Hepatocyte (in vitro differentiated cells): ENCODE results near the gene CPT1A. TPM values are rescaled to one million over a fixed set of nuclear protein-coding genes. Genes with fewer than 3 reads are reported as not detected.
"Not testable (repeated sequence)": the region's sequence is repeated elsewhere in the genome, so short reads cannot be mapped to it uniquely, and the experiment has no call there.

Source experiments
- DNase-seq: peaks from one replicate; pipeline ENCODE4 v3.0.0-alpha.2; 2016; ENCODE audit warnings: low spot score
- H2AFZ ChIP-seq: fragments of 200-600 bp; sonication (generic); 2 replicates; pipeline ENCODE4 v1.6.0; 2016; ENCODE audit warnings: antibody characterized with exemption, mild to moderate bottlenecking
- H3K27ac ChIP-seq: fragments of 200-600 bp; sonication (generic); 2 replicates; pipeline ENCODE4 v1.5.1; 2016; ENCODE audit warnings: mild to moderate bottlenecking
- H3K27me3 ChIP-seq: fragments of 200-600 bp; sonication (generic); 2 replicates; pipeline ENCODE4 v1.6.1; 2016
- H3K36me3 ChIP-seq: fragments of 200-600 bp; sonication (generic); replicated peaks from 2 replicates; pipeline ENCODE4 v1.5.1; 2016; ENCODE audit warnings: low read depth; ENCODE audit not compliant: insufficient read depth
- H3K4me1 ChIP-seq: fragments of 200-600 bp; sonication (generic); 2 replicates; pipeline ENCODE4 v1.5.1; 2016; ENCODE audit warnings: mild to moderate bottlenecking, moderate library complexity; ENCODE audit not compliant: insufficient read depth
- H3K4me2 ChIP-seq: fragments of 200-600 bp; sonication (generic); 2 replicates; pipeline ENCODE4 v1.6.0; 2016
- H3K4me3 ChIP-seq: fragments of 200-600 bp; sonication (generic); 2 replicates; pipeline ENCODE4 v1.5.1; 2016; ENCODE audit warnings: mild to moderate bottlenecking
- H3K79me2 ChIP-seq: fragments of 200-600 bp; sonication (generic); 2 replicates; pipeline ENCODE4 v1.6.0; 2017; ENCODE audit warnings: mild to moderate bottlenecking
- H3K9me2 ChIP-seq: fragments of 200-600 bp; sonication (generic); replicated peaks from 2 replicates; pipeline ENCODE4 v1.6.0; 2017; ENCODE audit warnings: mild to moderate bottlenecking; ENCODE audit not compliant: insufficient read depth
- H3K9me3 ChIP-seq: fragments of 200-600 bp; sonication (generic); 2 replicates; pipeline ENCODE4 v1.5.1; 2016; ENCODE audit warnings: low read depth, mild to moderate bottlenecking
- H4K20me1 ChIP-seq: fragments of 200-600 bp; sonication (generic); 2 replicates; pipeline ENCODE4 v1.6.0; 2016; ENCODE audit warnings: mild to moderate bottlenecking; ENCODE audit not compliant: insufficient read depth, poor library complexity, severe bottlenecking
- EZH2 ChIP-seq: fragments of 200-600 bp; sonication (generic); IDR thresholded peaks from 2 replicates; pipeline ENCODE4 v1.6.1; 2016; ENCODE audit warnings: antibody characterized with exemption, mild to moderate bottlenecking, borderline replicate concordance
- EZH2phosphoT487 ChIP-seq: fragments of 200-600 bp; sonication (generic); IDR thresholded peaks from one replicate; pipeline ENCODE4 v1.6.1; 2018; ENCODE audit warnings: antibody characterized with exemption, mild to moderate bottlenecking, low read depth, moderate library complexity; ENCODE audit not compliant: unreplicated experiment, severe bottlenecking
- WGBS: methylation state at CpG from one replicate; pipeline ENCODE4 v1.1.6; 2016; ENCODE audit warnings: low lambda C conversion rate; ENCODE audit errors: missing lambda C conversion rate; 5-methylcytosine and 5-hydroxymethylcytosine counted together
- polyA plus RNA-seq: library from polyadenylated mRNA; unstranded; fragments of >200 nt; fragmentation: Nextera tagmentation; extraction: Ambion mirVana; gene quantifications from 2 replicates; pipeline ENCODE4 v1.2.1, GENCODE V29; 2016
- total RNA-seq: library from RNA; depleted of rRNA; stranded (reverse); fragments of >200 nt; gene quantifications from 2 replicates; pipeline ENCODE4 v1.2.3, GENCODE V29; 2014
- TF ChIP-seq, protein P1 (sequence below): fragments of 200-600 bp; sonication (generic); IDR thresholded peaks from 2 replicates; pipeline ENCODE4 v1.5.1; 2016; ENCODE audit warnings: antibody characterized with exemption, mild to moderate bottlenecking; ENCODE audit not compliant: poor library complexity

The CPT1A gene
- 16.2 and 24.8 TPM in 2 replicates for total RNA-seq
- 4.4 and 8.3 TPM in 2 replicates for polyA plus RNA-seq

DNA sequence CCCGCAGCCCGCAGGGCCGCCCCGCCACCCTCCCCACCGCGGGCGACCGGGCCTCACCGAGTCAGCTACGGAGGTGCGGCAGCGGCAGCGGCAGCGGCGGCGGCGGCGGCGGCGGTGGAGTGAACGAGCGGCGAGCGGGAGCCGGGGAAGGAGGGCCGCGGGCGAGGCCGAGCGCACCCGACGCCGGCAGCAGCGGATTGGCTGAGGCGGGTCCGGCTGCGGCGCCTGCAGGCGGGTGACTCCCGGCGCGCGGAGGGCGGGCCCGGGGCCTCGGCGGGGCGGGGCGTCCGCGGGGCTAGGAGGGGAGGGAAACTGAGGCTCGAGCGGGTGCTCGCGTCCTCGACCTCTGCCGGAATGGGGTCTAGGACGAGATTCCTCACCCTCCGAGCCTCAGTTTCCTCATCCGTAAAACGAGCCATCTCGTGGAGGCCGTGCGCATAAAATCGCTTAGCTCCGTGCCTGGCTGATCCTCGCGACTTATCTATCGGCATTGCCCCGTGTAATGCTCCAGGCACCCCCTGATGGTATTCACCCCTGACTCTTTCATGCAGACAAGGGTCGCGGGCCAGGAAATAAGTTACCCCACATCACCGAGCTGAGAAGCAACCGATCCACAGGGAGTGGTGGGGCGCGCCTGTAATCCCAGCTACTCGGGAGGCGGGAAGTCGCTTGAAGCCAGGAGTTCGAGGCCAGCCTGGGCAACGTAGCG lies at the start of gene CPT1A:
Gene CPT1A (minus strand): TSS at position 199 of the 709 bp plus-strand sequence. CDS start 26,442 bp downstream, outside the sequence.
- Histone ChIP-seq H4K20me1 (no peaks in the 10 kb centered on the region), H3K4me1 (peaks cover 44% of the 10 kb centered on the region), H3K4me3 (peak within 1 kb of the TSS; percentile 38), H3K9me3 (no peaks in the 10 kb centered on the region), H3K27ac (peak within 1 kb of the TSS; percentile 93), H3K9me2 (no peaks in the 10 kb centered on the region), H3K36me3 (no peaks in the 10 kb centered on the region), H2AFZ (peak within 1 kb of the TSS; percentile 49), H3K27me3 (peaks cover 32% of the 10 kb centered on the region), H3K79me2 (peaks cover 6% of the 10 kb centered on the region), H3K4me2 (peak within 1 kb of the TSS; percentile 83)
- WGBS = 17% methylated on average over 43 of the region's 82 CpGs
- no peak for TF ChIP-seq EZH2
- TF ChIP-seq EZH2phosphoT487 = no peak
- TF ChIP-seq, protein P1, sequence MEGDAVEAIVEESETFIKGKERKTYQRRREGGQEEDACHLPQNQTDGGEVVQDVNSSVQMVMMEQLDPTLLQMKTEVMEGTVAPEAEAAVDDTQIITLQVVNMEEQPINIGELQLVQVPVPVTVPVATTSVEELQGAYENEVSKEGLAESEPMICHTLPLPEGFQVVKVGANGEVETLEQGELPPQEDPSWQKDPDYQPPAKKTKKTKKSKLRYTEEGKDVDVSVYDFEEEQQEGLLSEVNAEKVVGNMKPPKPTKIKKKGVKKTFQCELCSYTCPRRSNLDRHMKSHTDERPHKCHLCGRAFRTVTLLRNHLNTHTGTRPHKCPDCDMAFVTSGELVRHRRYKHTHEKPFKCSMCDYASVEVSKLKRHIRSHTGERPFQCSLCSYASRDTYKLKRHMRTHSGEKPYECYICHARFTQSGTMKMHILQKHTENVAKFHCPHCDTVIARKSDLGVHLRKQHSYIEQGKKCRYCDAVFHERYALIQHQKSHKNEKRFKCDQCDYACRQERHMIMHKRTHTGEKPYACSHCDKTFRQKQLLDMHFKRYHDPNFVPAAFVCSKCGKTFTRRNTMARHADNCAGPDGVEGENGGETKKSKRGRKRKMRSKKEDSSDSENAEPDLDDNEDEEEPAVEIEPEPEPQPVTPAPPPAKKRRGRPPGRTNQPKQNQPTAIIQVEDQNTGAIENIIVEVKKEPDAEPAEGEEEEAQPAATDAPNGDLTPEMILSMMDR = no peak
- DNase-seq = peak; percentile 90

DNA sequence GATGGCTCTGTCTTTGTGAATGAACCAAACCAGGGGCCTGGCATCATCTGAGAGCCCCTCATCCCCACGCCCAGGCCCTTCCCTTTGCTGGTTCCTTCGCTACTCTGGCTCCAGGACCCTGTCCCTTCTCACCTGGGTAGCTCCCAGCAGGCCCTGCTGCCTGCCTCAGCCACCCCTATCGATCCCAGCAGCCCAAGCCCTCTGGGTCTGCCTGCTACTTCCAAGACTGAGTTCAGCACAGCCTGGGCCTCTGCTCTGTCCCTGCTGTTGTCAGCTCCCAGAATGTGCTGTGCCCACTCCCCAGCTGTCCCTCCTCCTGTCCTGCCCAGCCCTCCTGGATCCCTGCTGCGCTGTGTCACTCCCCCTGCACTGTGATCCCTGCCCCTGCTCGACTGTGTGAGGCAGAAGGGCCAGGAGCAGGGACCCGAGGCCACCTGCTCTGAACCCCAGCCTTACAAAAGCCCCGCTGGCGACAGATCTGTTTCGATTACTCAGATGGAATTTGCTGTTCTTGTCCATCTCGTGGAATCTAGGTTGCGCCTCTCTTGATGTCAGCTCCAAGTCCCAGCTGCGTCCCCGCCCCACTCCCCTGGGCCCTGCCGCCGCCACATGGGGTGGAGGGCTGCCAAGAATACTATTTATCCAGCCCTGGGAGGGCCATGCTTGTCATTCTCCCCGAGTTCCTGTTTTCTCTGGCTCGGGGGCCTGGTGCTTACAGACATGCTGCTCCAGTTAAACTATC lies 48.9 kb upstream of the CPT1A start:
- H3K36me3 ChIP-seq = no peaks in the 10 kb centered on the region
- no peak for TF ChIP-seq EZH2
- TF ChIP-seq, protein P1 = no peak
- TF ChIP-seq EZH2phosphoT487 = no peak

DNA sequence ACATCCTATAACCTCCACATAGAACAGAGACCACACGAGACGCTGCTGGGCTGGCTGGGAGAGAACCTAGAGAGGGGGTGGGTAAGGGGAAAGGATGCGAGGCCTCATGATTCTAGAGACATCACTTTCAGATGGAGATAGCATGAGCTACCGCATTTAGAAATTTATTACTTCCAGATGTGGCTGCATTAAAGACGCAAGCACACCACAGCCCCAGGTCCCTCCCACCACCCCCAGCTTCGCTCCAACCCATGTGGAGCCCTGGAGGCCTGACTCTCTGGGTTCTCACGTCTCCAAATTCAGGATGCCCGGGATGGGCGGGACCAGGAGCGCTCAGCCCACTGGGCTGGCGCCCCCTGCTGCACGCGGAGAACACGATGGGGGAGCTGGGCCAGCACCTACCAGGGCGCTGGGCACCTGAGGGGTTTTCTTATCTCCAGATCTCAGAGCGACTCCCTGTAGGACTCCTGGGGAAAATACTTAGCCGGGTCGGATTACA lies 48.3 kb upstream of the CPT1A start:
- no peaks in the 10 kb centered on the region for H3K27me3 ChIP-seq
- no peaks in the 10 kb centered on the region for H4K20me1 ChIP-seq
- no peak overlapping the region for H2AFZ ChIP-seq
- no peaks in the 10 kb centered on the region for H3K9me3 ChIP-seq
- no peaks in the 10 kb centered on the region for H3K36me3 ChIP-seq
- WGBS = 38% methylated on average over 18 of the region's 18 CpGs
- DNase-seq = peak; percentile 74
- H3K4me3 ChIP-seq = no peak overlapping the region
- no peaks in the 10 kb centered on the region for H3K79me2 ChIP-seq
- no peak overlapping the region for H3K4me2 ChIP-seq
- H3K9me2 ChIP-seq = no peaks in the 10 kb centered on the region
- peak overlapping the region; percentile 68 for H3K27ac ChIP-seq
- H3K4me1 ChIP-seq = peaks cover 7% of the 10 kb centered on the region
- TF ChIP-seq, protein P1 = peak; percentile 56
- TF ChIP-seq EZH2 = no peak

More for the DNA sequence above, 48.9 kb upstream of the CPT1A start:
- Histone ChIP-seq H3K27ac (peak overlapping the region; percentile 68), H3K4me1 (peaks cover 7% of the 10 kb centered on the region), H3K9me2 (no peaks in the 10 kb centered on the region), H3K27me3 (no peaks in the 10 kb centered on the region), H3K79me2 (no peaks in the 10 kb centered on the region), H3K9me3 (no peaks in the 10 kb centered on the region), H3K4me2 (no peak overlapping the region), H3K4me3 (no peak overlapping the region), H4K20me1 (no peaks in the 10 kb centered on the region), H2AFZ (no peak overlapping the region)
- WGBS = 78% methylated on average over 17 of the region's 17 CpGs
- peak; percentile 31 for DNase-seq

DNA sequence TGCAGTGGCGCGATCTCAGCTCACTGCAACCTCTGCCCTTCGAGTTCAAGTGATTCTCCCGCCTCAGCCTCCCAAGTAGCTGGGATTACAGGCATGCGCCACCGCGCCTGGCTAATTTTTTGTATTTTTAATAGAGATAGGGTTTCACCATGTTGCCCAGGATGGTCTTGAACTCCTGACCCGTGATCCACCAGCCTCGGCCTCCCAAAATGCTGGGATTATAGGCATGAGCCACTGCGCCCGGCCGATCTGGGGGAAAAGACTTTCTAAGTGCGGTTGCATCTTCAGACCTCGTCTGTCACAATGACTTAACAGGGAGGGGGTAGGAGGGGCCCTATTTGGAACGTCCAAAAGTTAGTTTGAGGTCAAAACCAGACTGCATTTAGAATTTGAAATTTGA lies 43.1 kb upstream of the CPT1A start:
- H3K4me2 ChIP-seq, H2AFZ ChIP-seq, H3K4me3 ChIP-seq, H4K20me1 ChIP-seq, DNase-seq, H3K4me1 ChIP-seq, H3K9me3 ChIP-seq, H3K79me2 ChIP-seq, H3K9me2 ChIP-seq, H3K27me3 ChIP-seq, H3K36me3 ChIP-seq, H3K27ac ChIP-seq: not testable (repeated sequence)
- 94% methylated on average over 15 of the region's 15 CpGs for WGBS
